GM21723 (cell line): ENCODE results near the gene RNF17.

ENCODE experiments used
- ATAC-seq: cut with Tn5 transposase; IDR thresholded peaks from one replicate; pipeline ENCODE4 v1.9.1; 2021; ENCODE audit warnings: mild to moderate bottlenecking, moderate library complexity; ENCODE audit not compliant: unreplicated experiment

Gene RNF17

DNA sequence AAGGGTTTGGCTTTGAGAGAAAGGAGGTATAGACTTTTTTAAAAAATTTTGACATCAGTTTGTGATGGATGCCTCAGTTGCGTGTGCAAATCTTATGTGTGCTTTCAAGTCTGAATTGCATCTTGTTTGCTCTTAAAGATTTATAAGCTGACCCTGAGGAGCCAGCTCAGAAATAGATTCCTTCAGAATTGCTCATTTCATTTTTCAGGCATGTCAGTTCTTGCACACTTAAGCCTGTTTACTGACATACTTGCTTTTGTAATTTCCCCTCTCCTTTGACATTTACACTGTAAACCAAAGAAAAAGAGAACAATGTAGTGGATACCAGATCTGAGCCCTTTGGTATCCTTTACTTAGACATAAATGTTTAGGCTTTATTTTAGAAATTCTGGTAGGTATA is 87.6 kb downstream of the RNF17 start:
- no peak for ATAC-seq

DNA sequence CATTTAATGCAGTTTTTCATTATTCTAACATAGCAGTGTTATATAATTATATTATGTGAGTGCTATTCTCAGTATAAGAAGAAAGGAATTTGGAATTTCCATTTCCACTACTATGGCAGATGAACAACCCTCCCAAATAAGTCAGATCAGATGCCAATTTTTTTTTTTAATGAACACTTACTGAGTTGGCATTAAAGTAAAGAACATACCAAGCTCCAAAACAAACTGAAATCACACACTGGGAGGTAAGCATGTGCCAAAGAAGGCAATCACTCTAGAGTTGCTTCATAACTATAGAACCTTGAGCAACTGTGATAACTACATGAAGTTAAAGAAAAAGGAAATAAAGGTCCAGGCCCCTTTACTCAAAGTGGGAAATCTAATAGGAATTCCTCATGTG is 90.3 kb downstream of the RNF17 start:
- no peak for ATAC-seq

DNA sequence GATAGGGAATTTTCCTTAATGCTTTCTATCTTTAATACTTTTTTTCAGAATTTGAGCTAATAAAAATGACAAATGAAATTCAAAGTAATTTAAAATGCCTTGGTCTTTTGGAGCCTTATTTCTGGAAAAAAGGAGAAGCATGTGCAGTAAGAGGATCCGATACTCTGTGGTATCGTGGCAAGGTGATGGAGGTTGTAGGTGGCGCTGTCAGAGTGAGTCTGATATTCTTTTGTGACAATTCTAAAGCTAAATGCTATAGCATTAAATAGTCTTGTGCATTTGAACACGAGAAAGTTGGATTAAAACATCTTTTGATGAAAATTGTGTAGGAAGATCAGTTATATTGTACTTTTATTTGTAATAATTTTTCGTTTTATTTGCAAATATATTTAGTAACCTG is 95.0 kb downstream of the RNF17 start:
- no peak for ATAC-seq

DNA sequence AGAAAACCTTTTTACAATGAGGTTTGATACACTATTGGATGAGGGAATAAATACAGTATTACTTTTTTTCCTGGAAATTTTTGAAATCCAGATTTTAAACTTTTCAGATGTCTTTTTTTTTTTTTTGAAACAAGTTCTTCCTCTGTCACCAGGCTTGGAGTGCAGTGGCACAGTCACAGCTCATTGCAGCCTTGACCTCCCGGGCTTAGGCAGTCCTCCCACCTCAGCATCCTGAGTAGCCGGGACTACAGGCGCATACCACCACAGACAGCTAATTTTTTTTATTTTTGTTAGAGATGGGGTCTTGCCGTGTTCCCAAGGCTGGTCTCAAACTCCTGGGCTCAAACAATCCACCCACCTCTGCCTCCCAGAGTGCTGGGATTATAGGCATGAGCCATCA is 96.8 kb downstream of the RNF17 start:
- ATAC-seq, result no peak

DNA sequence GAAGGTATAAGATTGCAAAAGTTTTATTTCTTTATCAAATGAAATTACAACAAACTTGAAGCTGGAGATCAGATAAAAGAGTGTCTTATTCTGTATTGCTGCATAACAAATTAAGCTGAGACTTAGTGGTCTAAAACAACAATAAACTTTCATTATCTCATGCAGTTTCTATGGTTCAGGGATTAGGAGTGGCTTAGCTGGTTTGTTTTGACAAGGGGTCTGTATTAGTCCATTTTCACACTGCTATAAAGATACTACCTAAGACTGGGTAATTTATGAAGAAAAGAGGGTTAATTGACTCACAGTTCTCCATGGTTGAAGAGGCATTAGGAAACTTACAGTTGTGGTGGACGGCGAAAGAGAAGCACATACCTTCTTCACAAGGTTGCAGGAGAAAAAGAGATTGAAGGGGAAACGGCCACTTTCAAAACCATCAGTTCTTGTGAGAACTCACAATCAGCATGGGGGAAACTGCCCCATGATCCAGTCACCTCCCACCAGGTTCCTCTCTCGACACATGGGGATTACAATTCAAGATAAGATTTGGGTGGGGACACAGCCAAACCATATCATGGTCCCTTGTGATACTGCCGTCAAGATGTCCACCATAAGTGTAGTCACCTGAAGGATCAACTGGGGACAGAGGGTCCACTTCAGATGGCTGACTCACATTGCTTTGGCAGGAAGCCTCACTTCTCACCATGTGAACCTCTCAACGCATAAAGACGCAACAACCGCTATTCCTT is 97.8 kb downstream of the RNF17 start:
- ATAC-seq, result no peak

DNA sequence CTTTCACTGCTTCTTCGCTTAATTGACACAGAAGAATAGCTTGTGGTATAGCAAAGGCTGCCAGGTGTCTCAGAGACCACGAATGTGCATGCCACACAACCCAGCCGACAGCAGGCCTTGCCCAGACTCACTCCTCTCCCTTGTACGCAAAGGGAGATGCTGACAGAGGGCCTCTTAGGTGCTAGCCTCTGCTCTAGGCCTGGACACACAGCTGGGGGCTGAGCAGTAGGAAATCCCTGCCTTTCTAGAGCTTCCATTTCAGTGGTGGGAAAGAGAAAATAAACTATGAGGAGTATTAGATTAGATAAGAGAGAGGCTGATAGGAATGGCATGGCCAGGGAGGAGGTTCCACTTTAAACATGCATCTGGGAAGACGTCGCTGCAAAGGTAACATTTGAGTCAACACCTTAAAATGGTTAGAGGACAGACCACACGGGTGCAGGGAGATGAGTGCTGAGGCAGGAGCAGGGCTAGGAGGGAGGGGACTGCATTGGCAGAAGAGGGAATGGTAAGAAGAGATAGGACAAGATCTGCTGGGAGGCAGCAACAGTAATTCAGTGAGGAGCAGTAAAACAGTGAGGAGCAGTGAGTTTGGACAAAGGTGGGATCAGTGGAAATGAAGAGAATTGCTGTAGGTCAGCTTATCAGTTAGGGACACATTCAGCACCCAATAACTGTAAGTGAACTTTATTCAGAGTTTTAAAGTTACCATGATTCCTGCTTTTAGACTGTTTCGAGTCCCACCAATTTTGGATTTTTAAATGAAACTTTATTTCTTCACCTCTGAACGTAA is 100.0 kb downstream of the RNF17 start:
- no peak for ATAC-seq

DNA sequence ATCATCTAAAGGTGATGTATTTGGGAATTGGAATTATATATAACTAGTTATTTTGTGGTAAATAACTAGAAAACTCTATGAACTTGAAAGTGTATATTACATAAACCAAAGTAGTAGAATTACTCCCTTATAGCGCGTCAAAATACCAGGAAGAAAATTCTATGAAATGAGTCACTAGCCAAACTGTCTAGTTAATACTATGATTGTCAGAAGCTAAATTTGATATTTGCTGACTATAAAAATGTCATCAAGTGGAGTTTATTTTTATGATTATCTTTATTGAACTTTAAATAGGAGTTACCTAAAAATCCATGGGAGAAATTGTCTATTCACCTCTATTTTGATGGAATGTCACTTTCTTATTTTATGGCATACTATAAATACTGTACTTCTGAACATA is 100.6 kb downstream of the RNF17 start:
- ATAC-seq, result no peak

DNA sequence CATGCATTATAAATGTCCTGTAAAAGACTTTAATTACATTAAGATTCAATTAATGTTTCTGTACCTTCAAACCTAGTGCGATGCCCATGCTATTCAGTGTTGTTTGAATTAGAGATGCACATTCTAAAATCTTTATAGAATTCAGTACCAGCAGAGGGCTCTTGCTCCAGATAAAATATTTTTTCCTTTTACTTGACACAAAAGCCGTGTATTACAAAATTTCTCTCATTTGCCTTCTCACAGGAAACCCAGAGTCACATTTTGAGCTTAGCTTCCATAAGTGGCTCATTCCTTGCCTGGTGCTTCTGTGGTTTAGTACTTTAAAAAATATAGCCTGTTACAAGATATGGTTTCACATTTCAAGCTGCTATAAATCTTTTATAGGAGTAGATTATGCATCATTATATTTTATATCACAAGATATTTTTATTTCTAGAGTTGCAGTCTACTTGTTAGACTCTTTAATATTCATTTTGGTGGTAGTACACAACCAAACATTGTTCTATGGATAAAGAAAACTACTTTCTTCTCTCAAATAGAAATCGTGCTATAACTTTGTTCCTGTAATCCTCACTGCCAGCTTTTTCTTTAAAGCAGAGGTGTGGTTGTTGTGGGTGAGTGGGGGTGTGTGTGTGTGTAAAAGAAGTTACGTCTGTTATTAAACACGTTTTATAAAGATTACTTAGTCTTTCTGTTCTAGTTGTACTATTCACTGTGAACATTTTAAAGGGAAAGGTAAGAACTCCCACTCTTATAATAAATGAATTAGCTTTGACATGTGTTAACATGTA is 101.4 kb downstream of the RNF17 start:
- no peak for ATAC-seq

DNA sequence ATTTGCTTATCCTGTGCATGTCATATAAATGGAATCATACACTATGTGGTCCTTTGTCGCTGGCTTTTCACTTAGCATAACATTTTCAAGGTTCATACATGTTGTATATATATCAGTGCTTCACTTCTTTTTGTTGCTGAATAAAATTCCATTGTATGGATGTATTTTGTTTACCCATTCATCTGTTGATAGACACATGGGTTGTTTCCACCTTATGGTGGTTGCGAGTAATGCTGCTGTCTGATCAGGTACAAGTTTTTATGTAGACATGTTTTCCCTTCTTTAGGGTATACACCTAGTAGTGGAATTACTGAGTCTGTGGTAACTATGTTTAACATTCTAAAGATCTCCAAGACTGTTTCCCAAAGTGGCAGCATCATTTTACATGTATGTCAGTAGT is 102.5 kb downstream of the RNF17 start:
- ATAC-seq, result no peak

DNA sequence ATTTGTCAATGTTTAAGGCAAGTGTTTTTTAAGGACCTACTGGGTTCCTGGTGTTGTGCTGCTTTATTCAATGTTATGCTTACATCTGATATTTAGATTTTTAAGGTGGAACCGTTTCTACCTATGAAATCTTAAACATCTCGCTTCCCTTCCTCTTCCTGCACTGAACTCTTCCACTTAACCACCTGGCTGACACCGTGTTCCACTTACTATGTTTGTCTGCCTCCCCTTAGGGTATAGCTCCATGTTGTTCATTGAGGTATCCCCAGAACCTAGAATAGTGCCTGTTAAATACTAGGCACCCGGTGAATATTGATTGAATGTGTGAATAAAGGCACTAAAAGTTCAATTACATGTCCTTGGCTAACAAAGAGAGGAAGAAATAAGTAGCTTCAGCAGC is 104.9 kb downstream of the RNF17 start:
- no peak for ATAC-seq

DNA sequence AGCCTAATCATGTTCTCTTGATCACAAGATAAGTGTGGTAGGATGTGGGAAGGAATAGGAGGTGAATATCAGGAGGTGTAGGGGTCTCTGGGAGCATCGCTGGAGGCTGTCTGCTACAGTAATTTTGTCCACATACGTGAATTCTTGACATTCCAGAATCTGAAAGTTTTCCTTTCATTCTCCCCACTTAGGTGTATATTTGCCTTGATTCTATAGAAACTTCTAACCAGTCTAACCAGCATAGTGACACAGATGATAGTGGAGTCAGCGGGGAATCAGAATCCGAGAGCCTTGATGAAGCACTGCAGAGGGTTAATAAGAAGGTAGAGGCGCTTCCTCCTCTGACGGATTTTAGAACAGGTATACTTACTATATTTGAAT is 106.4 kb downstream of the RNF17 start:
- ATAC-seq, result no peak

DNA sequence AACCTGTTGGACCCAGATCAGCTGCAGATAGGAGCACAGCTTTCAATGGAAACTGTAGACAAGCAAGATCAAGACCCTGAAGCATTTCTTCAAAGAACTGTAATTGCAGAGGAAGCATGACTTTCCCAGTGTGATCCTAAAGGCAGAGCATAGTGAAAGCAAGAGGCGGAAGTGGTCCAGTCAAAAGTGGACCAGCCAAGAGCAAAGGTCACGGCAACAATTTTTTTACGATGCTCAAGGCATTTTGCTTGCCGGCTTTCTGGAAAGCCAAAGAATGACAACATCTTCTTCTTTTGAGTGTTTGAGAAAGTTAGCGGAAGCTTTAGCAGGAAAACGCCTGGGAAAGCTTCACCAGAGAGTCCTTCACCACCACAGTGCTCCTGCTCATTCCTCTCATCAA is 111.6 kb downstream of the RNF17 start:
- ATAC-seq, result no peak

DNA sequence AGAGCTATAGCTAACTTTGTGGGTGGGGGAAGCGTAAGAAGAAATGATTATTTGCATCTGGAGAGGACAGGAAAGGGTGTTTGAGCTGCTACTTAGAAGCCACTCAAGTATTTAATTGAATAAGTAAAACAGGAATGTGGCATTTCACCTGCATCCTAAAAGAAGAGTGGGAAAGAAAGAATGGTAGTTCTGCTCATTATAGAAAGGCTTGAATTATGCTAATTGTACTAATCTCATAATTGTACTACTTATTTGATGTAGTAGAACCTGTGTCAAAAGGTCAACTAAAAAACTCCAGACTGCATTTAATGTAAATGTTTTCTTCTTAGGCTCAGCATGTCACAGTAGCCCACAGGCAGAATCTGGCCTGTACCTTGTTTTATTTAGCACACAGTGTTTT is 113.6 kb downstream of the RNF17 start:
- ATAC-seq, result no peak

DNA sequence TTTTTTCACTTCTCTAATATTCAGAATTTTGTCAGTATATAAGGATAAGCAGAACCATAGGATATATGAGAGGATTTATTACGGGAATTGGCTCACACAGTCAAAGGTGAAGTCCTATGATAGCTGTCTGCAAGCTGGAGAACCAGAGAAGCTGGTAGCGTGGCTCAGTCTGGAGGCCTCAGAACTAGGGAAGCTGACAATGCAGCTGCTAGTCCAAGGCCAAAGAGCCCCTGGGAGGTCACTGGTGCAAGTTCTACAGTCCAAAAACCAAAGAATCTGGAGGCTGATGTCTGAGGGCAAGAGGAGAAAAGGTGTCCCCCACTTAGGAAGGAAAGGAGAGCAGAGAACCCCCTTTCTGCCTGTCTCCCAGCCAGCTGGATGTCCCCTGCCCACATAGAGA is 114.4 kb downstream of the RNF17 start:
- no peak for ATAC-seq

DNA sequence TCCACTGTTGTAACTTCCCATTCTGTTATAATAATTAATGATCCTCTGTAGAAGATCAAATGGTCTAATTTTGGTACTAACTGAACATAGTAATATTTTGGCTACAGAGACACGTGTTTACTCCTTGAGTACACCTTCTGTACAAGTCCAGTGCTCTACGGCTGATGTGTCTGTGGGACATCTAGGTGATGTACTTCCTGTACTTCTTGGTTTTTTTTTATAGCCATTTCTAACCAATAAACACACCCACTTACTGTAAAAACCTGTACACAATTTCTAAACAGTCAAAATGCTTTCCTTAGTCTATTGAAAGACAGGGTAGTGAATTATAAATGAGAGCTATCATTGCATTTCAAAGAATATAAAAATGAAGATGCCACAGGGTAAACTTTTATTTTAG is 118.7 kb downstream of the RNF17 start:
- no peak for ATAC-seq

DNA sequence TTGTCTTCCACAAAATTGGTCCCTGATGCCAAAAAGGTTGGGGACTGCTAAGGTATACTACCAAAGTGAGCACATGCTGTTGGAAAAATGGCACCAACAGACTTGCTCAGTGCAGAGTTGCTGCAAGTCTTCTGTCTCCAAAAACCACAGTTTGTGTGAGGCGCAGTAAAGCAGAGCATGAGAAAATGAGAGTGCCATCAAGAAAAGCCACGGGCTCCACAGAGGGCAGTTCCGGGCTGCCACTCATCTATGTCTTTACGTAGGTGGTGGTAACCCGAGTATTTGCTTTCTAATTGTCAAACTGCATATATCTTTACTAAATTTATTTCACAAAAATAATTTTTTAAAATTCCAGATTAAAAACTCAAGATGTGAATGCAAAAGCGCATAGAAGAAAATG is 123.8 kb downstream of the RNF17 start:
- ATAC-seq, result peak; percentile 59

DNA sequence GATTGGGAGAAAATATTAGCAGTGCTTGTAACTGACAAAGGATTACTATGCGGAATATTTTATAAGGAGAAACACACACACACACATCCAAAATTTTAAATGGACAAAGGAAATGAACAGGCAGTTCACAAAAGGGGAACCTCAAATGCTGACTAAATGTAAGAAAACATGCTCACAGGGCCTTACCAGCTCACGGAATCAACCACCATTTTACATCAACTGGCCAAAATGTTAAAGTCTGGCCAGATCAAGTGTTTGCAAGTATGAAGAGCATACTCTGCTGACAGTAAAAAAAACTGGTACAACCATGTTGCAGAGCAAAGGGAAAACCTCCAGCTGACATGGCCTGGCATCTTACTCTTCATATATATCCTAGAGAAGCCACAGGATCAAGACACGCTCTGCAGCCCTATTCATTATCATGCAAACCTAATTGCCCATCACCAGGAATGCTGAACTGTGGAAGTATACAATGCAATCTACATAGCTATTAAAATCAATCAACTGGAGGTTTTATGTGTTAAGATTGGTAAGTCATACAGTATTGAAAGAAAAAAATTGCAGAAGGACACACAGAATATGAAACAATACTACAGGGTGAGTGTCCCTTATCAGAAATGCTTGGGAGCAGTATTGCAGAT is 124.4 kb downstream of the RNF17 start:
- peak; percentile 55 for ATAC-seq

DNA sequence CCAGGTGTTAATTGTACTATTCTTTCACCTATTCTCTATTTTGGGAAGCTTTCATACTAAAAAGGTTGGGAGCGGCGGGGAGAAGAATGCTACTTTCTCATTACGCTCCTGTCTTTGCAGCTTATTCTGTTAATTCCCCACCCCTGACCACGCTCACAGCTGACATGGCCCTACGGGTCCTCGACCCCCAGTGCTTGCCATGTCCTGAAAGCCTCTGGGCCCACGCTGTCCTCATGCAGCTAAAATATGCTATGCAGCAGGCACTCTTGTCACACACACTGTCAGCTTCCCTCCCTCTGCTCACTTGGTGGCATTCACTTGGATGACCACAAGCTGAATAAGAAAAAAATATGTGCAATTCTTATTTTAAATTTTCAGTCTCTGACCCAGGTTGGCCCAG is 126.3 kb downstream of the RNF17 start:
- ATAC-seq, result no peak

DNA sequence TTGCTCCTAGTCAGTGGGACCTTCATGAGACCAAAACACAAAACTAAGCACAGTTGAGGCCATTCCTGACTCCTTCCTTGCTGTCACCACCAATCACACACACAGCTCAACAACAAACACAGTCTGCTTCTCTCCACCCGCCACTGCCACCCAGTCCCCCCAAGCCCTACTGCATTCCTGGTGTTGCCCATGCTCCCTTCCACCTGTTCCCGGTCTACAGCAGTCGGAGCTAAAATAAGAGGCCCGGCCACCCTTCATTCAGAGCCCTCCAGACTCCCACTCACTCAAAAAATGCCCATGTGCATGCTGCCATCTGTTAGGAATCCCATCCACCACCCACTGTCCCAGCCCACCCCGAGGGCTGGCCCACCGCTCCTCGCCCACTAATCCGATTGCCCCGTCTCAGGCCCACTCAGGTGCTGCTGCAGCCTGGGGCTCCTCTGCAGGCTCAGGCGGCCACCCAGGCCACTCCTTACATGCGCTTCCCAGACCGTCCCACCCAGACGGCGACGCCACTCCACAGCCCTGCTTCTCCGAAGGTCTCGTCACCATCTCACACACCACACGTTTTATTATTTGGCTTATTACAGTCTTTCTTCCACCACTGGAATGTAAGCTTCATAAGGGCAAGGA is 127.6 kb downstream of the RNF17 start:
- ATAC-seq, result no peak

DNA sequence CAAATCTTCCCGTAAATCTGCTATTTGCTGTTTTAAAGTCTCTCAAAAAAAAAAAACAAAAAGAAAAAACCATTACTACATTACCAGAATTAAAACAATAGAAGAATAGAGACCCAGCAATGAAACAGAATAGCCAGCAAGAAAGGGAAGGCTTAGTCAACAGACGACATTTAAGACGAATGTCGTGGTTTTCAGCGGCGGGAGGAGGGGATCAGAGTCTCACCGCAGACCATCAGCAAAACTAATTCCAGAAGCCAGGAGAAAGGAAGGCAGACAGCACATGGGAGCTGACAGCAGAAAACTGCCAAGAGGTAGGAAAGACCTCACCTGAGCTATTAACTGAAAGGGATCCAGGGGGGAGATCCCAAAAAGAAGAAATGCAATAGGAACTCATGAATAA is 128.9 kb downstream of the RNF17 start:
- no peak for ATAC-seq

DNA sequence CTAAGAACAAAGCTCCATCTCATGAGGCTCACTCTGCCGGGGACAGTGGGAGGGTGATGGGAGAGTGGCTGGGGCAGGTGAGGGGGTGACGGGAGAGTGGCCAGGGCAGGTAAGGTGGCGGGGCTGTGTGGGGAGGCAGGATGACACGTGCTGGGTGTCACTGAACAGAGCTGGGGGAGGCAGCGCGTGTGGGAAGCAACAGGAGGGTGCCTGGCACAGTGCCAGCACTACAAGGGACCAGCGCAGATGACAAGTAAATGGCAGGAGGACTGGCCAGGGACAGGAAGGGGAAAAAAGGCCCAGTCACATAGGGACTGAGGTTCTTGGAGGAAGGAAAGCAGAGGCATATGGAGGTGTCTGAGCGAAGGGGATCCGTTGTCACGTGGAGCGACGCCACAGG is 129.9 kb downstream of the RNF17 start:
- ATAC-seq, result no peak
